Measurements from ENCODE around the gene SPINK8. TPM values are rescaled to one million over a fixed set of nuclear protein-coding genes. Genes with fewer than 3 reads are reported as not detected.

Gene SPINK8
- total RNA-seq, 4 donors from 2014 or later: not detected

DNA sequence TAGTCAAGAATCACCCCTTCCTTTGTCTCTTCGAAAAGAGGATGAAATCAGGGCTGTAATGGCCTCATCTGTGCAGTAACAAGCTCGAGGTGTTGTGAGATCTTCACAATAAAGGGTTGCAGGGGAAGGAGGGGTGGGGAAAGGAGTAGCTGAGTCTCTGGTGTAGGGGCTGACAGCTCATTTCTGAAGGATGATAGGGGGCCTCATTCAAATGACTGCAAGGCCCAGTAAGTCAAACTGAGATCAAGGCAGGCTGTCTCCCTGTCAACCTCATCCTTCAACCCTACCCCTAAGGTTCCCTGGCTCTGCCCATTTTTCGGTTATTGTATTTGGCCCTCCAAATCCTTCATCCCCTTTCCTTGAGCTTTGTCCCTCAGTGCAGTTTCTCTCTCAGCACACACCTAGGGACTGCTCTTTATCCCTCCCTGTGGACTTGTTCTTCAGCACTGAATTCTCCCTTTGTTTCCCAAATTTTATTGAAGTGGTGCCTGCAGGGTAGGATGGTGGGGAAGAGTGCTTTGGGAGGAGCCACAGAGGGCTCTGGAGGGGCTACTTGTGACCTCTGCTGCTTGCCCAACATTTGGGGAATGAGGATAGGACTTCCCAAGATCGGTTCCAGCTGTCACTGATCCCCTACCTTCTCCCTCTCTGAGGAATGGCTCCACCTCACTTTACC, 54.4 kb downstream of the SPINK8 start:
- Histone ChIP-seq H3K27me3 (no peaks in the 10 kb centered on the region), H3K4me1 (no peaks in the 10 kb centered on the region), H3K27ac (no peak overlapping the region), H3K36me3 (no peaks in the 10 kb centered on the region), H3K4me3 (no peak overlapping the region), H3K9me3 (no peaks in the 10 kb centered on the region)
- in situ Hi-C loops (cut with MboI; ENCODE audit: low pct_ligation_motif_present in 1 of 4, low pct_unique_long_range_greater_than_20kb in 1 of 4, low sequenced_read_pairs in 3 of 4): loop anchor here in 1 of 4 donors (10.0 kb wide), 2 partner anchors 126 to 156 kb away; partner anchors contain the start of gene PLXNB1
- WGBS, 2 donors (ENCODE audit: low coverage in 1 of 2): 67 to 76% methylated on average over 1 to 4 of the region's 4 CpGs
- DNase-seq: no peak
- TF ChIP-seq POLR2AphosphoS5 (IDR thresholded peaks at IDR 0.05) (no peak), POLR2A (IDR thresholded peaks at IDR 0.05) (no peak), EP300 (IDR thresholded peaks at IDR 0.05; ENCODE audit: low read depth) (no peak)
- TF ChIP-seq, protein P1, sequence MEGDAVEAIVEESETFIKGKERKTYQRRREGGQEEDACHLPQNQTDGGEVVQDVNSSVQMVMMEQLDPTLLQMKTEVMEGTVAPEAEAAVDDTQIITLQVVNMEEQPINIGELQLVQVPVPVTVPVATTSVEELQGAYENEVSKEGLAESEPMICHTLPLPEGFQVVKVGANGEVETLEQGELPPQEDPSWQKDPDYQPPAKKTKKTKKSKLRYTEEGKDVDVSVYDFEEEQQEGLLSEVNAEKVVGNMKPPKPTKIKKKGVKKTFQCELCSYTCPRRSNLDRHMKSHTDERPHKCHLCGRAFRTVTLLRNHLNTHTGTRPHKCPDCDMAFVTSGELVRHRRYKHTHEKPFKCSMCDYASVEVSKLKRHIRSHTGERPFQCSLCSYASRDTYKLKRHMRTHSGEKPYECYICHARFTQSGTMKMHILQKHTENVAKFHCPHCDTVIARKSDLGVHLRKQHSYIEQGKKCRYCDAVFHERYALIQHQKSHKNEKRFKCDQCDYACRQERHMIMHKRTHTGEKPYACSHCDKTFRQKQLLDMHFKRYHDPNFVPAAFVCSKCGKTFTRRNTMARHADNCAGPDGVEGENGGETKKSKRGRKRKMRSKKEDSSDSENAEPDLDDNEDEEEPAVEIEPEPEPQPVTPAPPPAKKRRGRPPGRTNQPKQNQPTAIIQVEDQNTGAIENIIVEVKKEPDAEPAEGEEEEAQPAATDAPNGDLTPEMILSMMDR (IDR thresholded peaks at IDR 0.05): no peak
- intact Hi-C loops (cut with DNase I; ENCODE audit: low total_unique reads): loop anchor here (10.0 kb wide), 1 partner anchor 156 kb away; the partner anchor contains the start of gene PLXNB1

DNA sequence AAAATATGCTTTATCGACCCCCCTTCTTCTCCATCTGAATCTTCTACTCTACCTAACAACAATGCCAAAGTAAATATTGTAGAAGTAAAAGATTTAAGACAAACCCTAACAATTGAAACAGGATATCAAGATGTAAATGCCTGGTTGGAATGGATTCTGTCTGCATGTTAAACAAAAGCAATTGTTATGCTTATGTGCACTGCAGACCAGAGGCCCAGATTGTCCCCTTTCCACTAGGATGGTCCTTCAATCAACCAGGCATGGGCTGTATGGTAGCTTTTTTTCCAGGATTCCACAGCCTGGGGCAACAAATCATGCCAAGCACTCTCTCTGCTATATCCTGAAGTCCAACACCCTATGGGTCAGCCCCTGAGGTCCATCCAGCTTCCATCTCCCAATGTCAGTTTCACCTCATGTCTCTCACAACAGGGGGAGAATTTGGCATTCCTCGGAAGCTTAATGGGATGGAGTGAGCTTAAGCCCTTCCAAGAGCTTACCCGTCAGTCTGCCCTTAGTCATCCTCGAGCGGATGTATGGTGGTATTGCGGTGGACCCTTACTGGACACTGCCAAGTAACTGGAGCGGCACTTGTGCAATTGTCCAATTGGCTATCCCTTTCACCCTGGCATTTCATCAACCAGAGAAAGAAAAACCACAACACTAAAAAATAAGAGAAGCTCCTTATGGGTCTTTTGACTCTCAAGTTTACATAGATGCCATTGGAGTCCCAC, 56.4 kb downstream of the SPINK8 start:
- H3K27ac ChIP-seq: no peak overlapping the region
- no peak overlapping the region for H3K4me3 ChIP-seq
- in situ Hi-C loops (cut with MboI; ENCODE audit: low pct_ligation_motif_present in 1 of 4, low pct_unique_long_range_greater_than_20kb in 1 of 4, low sequenced_read_pairs in 3 of 4): loop anchor here in 1 of 4 donors (10.0 kb wide), 2 partner anchors 128 to 158 kb away; partner anchors contain the start of gene PLXNB1
- H3K9me3 ChIP-seq: no peaks in the 10 kb centered on the region
- WGBS, 2 donors (ENCODE audit: low coverage in 1 of 2): 90 to 97% methylated on average over 2 to 7 of the region's 7 CpGs
- no peak for DNase-seq
- H3K4me1 ChIP-seq: no peaks in the 10 kb centered on the region
- H3K36me3 ChIP-seq: no peaks in the 10 kb centered on the region
- TF ChIP-seq EP300 (IDR thresholded peaks at IDR 0.05; ENCODE audit: low read depth) (no peak), POLR2A (IDR thresholded peaks at IDR 0.05) (no peak), POLR2AphosphoS5 (IDR thresholded peaks at IDR 0.05) (no peak)
- TF ChIP-seq, protein P1 (IDR thresholded peaks at IDR 0.05): no peak
- intact Hi-C loops (cut with DNase I; ENCODE audit: low total_unique reads): loop anchor here (10.0 kb wide), 1 partner anchor 158 kb away; the partner anchor contains the start of gene PLXNB1
- no peaks in the 10 kb centered on the region for H3K27me3 ChIP-seq

DNA sequence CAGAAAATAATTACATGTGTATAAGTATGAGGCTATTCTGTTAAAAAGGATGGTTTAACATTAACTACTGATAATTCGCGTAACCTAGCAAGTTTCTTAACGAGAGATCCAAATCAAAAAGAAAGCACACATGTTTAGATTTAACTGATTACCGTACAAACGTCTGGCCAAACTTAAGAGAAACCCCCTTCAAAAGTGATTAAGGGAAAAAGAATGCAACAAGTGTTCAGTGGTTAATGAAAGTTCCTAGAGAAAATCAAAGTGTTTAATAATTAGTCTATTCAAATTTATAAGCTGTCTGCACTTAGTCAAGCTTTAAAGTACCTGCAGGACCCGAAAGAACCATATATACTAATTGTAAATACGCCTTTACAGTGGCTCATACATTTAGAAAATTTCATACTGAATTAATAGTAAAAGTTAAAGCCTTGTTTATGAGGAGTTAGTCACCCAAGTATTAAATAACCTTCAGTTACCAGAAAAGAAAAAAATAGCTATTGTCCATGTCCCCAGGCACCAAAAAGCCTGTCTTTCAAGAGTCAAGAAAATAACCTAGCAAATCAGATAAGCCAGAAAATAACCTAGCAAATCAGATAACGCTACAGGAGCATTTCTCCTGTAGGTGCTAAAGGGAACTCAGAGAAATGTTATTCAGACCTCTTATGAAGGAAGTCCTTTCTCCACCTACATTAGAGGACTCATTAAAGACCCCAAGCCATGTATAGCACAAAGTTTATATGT, 58.0 kb downstream of the SPINK8 start:
- TF ChIP-seq, protein P1 (IDR thresholded peaks at IDR 0.05): no peak
- TF ChIP-seq EP300 (IDR thresholded peaks at IDR 0.05; ENCODE audit: low read depth): no peak
- TF ChIP-seq POLR2AphosphoS5 (IDR thresholded peaks at IDR 0.05): no peak
- no peak for TF ChIP-seq POLR2A (IDR thresholded peaks at IDR 0.05)
- DNase-seq: no peak
- in situ Hi-C loops (cut with MboI; ENCODE audit: low pct_ligation_motif_present in 1 of 4, low pct_unique_long_range_greater_than_20kb in 1 of 4, low sequenced_read_pairs in 3 of 4): loop anchor here in 1 of 4 donors (10.0 kb wide), 2 partner anchors 129 to 159 kb away; partner anchors contain the start of gene PLXNB1

More for the DNA sequence above, 58.0 kb downstream of the SPINK8 start:
- H3K4me3 ChIP-seq: no peak overlapping the region
- intact Hi-C loops (cut with DNase I; ENCODE audit: low total_unique reads): loop anchor here (10.0 kb wide), 1 partner anchor 159 kb away; the partner anchor contains the start of gene PLXNB1
- H3K27me3 ChIP-seq: no peaks in the 10 kb centered on the region
- no peaks in the 10 kb centered on the region for H3K4me1 ChIP-seq
- H3K9me3 ChIP-seq: no peaks in the 10 kb centered on the region
- no peak overlapping the region for H3K27ac ChIP-seq
- 72 to 74% methylated on average over 8 of the region's 8 CpGs for WGBS, 2 donors (ENCODE audit: low coverage in 1 of 2)
- no peaks in the 10 kb centered on the region for H3K36me3 ChIP-seq

All from transverse colon (tissue), 4 donors.